GM18868 (cell line): ENCODE data around the gene SUSD3.
"Not testable (repeated sequence)": the region's sequence is repeated elsewhere in the genome, so short reads cannot be mapped to it uniquely, and the experiment has no call there.

Source experiments
- ATAC-seq: cut with Tn5 transposase; IDR thresholded peaks from one replicate; pipeline ENCODE4 v1.9.1; 2021; ENCODE audit warnings: mild to moderate bottlenecking, moderate library complexity; ENCODE audit not compliant: unreplicated experiment

The SUSD3 gene

GRCh38 chr9:93091453-93092081 is 33.1 kb downstream of the SUSD3 start:
- ATAC-seq: no peak

DNA sequence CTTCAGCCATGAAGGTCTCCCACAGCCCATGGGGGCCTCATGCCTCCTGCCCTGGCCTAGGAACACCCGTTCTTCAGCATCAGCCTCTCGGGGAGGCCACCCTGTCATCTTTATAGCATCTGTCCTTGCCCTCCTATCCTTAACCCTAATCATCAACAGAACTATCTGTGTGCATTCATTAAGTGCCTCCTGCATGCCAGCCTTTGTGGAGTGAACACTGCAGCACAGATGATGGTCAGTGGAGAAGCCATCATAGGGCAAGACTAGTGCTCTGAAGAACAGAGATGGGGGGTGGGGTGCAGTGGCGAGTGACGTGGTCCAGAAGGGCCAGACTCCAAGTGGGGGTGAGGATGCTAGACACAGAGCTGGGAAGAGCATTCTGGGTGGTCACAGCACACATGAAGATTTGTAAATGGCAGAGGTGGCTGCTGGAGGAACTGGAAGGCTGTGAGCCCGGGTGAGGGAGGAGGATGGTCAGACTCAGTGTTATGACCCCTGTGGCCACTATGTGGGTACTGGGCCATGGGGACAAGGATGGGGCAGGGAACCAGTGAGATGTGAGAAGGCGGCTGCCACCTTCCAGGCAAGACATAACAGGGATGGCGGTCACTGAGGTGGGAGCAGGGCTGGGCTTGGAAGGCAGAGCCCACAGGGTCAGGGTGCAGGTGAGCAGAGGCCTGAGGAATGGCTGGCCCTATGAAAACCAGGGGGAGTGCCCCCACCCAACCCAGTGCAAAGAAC is 33.9 kb downstream of the SUSD3 start:
- ATAC-seq: no peak

DNA sequence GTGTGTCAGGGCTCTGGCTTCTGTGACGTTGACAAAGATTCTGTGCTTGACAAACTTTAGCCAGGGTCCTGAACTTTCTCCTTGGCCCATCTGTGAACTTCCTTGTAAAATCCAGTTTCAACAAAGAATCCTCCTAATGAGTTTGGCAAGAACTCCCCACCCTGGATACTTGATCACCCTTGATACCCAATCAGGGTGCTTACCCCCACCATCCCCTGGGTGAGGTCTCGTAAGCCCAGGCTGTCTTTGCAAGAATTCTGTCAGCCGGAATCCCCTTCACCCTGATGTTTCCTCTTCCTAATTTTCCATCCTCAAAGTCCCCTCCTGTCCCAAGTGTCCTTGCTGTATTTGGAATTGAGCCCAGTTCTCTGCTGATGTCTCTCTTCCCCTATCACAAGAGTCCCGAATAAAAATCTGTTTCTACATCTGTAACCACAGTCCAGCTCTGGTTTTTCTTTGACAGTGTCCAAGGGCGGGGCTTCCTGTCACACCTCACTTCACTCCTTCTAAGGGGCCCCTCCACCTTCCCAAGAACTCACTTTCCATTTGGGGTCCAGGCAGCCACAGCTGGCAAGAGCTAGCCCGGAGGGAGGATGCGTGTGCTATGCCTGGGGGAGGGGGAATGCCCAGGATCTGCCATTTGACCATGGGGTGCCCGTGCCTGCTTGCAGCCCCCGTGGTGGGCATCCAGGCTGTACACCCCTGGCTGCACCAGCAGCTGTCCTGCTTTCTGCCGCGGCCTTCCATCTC is 34.8 kb downstream of the SUSD3 start:
- no peak for ATAC-seq

DNA sequence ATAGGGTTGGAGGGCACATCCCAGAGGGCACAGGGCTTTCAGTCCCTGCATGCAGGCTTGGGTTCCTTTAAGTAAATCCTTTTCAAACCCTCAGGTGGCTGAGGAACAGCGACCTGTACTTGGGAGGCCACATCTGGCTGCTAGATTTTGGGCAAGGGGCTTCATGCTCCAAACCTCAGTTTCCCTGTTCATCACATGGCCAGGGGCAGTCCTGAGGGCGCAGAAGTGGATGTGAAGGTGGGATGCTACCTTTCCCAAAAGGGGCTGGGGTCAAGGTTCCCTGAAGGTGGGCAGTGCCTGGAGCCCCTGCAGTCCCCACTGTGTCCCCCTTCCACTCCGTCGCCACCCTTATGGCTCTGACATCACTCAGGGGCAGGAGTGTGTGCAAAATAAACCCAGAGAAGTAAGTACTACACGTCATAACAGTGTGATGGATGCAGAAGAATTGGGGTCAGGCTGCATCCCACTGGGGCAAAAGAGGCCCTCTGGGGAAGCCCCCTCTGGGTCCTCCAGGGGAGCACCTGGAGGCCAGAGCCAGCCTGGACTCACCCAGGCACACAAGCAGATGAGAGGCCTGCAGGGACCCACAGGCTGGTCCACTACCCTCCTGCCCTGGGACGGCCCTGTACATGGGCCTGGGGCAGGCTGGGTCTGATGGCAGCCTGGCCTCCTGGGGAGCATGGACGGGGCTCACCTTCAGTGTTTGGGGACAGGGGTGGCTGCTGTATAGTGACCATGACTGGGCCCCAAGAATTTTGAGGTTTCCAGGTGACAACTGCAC is 35.6 kb downstream of the SUSD3 start:
- ATAC-seq: no peak

GRCh38 chr9:93094658-93095204 is 36.2 kb downstream of the SUSD3 start:
- ATAC-seq: peak; percentile 13

DNA sequence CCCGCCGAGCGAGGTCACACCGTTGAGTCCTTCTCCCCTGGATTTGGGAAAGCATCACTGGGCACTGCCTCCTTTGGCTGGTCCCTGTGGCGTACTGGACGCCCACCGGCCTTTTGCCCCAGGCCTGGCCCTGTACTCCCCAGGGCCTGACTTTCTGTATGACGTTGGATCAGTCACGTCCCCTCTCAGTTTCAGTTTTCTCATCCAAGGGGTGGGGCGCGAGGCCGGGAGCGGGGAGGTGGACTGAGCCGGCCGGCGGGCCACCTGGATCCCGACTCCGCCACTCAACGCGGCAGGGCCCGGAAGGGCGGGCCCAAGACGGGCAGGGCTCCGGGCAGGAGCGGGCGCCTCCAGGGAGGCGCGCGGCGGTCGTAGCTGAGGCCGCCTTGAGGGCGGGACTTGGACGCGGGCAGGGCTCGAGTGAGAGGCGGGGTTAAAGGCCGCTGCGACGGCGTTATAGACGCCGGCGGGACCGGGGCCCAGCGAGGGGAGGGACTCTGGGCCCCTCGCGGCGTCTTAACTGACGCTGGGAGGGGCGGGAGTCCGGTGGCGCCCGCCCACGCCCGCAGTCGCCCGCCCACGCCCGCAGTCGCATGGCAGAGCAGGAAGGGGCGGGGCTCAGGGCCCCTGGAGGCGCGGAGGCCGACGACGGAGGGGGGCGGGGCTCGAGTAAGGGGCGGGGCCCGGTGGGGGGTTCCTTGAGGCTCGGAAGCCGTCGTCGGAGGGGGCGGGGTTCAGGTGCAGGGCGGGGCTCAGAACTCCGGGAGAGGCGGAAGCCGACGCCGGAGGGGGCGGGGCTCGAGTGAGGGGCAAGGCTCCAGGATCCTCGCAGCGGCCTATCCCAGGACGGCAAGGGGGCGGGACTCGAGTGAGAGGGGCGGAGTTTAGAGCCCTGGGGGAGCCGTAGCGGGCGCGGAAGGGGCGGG is 37.0 kb downstream of the SUSD3 start:
- ATAC-seq: peak; percentile 64

DNA sequence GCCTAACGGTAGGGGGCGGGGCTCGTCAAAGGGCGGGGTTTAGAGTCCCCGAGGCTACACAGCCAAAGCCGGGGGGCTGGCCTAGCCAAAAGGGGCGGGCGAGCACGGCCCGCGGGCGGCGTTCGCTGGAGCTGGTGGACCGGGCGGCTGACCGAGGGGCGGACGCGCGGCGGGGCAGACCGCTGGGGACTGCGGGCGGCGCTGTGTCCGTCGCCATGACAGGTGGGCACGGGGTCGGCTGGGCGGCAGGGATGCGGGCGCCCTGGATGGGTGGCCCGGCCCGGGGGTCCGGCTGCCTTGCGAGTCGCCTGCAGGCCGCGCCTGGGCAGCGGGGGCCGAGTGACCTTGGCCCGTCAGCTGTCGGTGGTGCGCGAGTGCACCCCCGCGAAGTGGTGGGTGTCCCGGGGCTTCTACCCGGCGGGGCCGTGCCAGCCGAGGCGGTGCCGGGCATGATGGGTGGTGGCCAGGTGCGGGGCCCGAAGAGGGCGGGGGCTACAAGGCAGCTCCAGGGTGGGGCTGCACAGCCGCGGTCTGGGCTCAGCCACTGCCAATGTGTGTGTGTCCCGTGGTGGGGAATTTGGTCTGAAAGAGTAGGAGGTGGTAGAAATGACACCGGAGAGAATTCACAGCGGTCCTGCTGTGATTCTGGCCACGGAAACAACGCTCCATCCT is 37.8 kb downstream of the SUSD3 start, which contains the start of gene CARD19:
TSS of gene CARD19 (plus strand) at position 87 of the 672 bp plus-strand sequence. CDS start at position 216, 129 bp downstream.
- ATAC-seq: no peak

DNA sequence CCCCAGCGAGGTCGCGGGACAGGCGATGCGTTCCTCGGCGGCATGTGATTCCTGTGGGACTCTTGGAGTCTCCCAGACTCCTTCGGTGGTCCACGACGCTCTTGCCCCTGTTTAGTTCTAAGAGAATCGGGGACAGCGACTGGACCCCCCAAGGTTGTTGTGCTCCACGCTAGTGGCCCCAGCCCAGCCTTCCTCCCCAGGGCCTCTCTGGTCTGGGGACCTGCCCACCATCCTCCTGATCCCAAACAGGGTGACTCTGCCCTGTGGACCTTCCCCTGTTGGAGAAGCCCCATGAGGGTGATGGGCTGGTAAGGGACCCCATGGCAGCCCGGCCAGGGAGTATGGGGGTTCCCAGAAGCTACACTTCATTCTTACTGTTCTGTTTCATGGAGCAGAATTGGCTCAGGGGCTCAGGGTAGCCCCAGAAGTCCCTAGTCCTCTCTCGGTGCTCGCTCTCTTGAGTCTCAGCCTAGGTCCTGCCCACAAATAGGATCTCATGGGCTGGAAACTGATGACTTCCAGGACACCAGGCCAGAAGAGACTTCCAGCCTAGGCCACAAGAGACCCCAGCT is 38.4 kb downstream of the SUSD3 start:
- ATAC-seq: no peak

GRCh38 chr9:93097511-93098201 is 39.2 kb downstream of the SUSD3 start:
- no peak for ATAC-seq

DNA sequence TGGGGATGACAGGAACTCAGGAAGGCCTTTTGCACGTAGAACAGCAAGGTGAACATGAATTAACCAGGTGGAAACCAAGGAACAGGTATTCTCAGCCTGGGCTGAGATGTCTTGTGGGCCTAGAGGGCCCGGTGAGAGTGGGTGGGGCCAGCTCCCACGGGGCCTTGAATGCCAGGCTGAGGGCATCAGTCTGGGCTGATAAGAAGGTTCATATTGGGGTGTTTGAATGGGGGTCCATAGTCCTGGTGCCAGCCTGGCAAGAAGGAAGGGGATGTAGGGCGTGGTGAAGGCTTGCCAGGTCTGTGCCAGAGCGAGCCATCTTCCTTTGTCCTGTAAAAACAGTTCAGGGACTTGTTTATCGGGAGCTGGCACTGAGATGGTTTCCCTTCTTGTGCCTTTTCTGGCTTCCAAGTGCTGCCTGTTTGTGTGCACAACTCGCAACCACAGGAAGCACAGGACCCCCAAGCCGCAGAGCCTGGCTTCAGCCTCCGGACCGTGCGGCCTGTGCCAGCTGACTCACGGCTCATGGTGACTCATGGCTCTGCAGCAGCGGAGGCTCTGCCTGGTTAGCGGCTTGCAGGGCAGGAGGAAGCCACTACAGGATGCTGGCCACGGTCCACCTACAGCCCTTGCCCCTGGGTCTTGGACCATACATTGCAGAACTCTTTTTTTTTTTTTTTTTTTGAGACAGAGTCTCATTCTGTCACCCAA is 39.9 kb downstream of the SUSD3 start:
- ATAC-seq: no peak

GRCh38 chr9:93099551-93100275 is 41.2 kb downstream of the SUSD3 start:
- ATAC-seq: no peak

DNA sequence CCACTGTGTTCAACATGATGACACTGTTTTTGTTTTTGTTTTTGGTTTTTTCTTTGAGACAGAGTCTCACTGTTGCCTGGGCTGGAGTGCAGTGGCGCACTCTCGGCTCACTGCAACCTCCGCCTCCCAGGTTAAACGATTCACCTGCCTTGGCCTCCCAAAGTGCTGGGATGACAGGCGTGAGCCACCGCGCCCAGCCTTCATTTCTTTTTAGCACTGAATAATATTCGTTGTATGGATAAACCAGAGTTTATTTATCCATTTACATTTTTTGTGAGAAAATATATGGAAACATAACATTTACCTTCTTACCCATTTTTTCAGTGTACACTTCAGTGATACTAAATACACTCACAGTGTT is 41.8 kb downstream of the SUSD3 start:
- no peak for ATAC-seq

DNA sequence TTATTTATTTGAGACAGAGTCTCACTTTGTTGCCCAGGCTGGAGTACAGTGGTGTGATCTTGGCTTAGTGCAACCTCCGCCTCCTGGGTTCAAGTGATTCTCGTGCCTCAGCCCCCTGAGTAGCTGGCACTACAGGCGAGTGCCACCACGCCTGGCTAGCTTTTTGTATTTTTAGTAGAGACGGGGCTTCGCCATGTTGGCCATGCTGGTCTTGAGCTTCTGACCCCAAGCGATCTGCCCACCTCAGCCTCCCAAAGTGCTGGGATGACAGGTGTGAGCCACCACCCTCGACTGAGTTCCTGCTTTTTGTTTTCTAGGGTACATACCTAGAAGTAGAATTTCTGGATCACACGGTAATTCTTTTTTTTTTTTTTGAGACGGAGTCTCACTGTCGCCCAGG is 42.6 kb downstream of the SUSD3 start:
- not testable (repeated sequence) for ATAC-seq

DNA sequence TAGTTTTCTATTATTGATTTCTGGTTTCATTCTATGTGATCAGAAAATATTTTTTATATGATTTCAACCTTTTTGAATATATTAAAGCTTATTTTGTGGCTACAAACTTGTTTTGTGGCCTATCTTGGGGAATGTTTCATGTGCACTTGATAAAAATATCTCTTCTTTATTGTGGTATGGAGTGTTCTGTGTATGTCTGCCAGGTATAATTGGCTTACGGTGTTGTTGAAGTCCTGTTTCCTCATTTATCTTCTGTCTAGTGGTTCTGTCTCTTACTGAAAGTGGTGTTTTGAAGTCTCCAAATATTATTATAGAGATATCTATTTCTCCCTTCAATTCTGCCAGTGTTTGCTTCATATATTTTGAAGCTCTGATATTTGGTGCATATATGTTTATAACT is 47.1 kb downstream of the SUSD3 start:
- ATAC-seq: no peak

GRCh38 chr9:93107151-93107824 is 48.8 kb downstream of the SUSD3 start:
- ATAC-seq: no peak

DNA sequence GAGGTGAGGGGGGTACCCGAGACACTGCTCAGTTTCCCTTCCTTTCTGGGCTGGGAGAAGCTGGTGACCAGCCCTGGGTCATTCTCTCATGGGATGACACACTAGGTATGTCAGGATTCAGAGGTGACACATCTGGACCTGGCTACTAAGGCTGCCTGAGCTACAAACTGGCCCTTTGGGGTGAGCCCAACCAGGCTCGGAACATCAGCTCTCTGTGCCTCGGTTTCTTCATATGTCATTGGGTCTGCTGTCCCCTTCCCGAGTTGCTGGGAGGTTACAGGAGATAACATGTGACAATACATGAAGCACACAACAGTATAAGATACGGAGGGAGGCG is 49.3 kb downstream of the SUSD3 start:
- no peak for ATAC-seq
